Measurements from ENCODE around the gene IFI27L2. TPM values are rescaled to one million over a fixed set of nuclear protein-coding genes. Genes with fewer than 3 reads are reported as not detected.
"Not testable (repeated sequence)": the region's sequence is repeated elsewhere in the genome, so short reads cannot be mapped to it uniquely, and the experiment has no call there.

Gene IFI27L2
- total RNA-seq, 3 donors from 2014 or later, result 74.2 to 98.8 (median 92.1) TPM

DNA sequence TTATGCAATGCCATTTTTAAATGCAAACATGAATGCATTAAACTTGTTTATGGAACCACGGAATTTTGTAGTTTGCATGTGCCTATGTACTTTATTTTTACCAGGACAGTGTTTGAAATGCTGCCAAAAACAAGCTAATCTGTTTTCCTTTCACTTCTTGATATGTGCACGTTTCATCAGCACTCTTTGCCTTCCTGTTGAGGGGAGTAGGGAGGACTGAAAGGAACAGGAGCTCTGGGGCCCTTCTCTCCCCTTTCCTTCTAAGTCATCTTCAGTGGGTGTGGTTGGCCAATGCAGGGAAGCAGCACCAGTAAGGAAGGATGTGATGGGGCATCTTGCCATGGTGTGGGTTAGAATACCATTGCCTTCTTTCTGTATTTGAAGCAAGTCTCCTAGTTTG, 32.6 kb upstream of the IFI27L2 start:
- Histone ChIP-seq H3K27ac (no peak overlapping the region), H3K4me3 (no peak overlapping the region), H3K9me3 (no peaks in the 10 kb centered on the region), H3K4me1 (no peaks in the 10 kb centered on the region), H3K27me3 (peaks cover 0 to 10% of the 10 kb centered on the region in 2 donors), H3K36me3 (no peaks in the 10 kb centered on the region)
- intact Hi-C loops (cut with DNase I; ENCODE audit: low total_unique reads), result no loop called here
- TF ChIP-seq POLR2AphosphoS5 (IDR thresholded peaks at IDR 0.05), result no peak
- no peak for TF ChIP-seq POLR2A (IDR thresholded peaks at IDR 0.05)
- TF ChIP-seq, protein P1, sequence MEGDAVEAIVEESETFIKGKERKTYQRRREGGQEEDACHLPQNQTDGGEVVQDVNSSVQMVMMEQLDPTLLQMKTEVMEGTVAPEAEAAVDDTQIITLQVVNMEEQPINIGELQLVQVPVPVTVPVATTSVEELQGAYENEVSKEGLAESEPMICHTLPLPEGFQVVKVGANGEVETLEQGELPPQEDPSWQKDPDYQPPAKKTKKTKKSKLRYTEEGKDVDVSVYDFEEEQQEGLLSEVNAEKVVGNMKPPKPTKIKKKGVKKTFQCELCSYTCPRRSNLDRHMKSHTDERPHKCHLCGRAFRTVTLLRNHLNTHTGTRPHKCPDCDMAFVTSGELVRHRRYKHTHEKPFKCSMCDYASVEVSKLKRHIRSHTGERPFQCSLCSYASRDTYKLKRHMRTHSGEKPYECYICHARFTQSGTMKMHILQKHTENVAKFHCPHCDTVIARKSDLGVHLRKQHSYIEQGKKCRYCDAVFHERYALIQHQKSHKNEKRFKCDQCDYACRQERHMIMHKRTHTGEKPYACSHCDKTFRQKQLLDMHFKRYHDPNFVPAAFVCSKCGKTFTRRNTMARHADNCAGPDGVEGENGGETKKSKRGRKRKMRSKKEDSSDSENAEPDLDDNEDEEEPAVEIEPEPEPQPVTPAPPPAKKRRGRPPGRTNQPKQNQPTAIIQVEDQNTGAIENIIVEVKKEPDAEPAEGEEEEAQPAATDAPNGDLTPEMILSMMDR (IDR thresholded peaks at IDR 0.05), result no peak
- no peak for DNase-seq (ENCODE audit: low spot score in 2 of 2)

DNA sequence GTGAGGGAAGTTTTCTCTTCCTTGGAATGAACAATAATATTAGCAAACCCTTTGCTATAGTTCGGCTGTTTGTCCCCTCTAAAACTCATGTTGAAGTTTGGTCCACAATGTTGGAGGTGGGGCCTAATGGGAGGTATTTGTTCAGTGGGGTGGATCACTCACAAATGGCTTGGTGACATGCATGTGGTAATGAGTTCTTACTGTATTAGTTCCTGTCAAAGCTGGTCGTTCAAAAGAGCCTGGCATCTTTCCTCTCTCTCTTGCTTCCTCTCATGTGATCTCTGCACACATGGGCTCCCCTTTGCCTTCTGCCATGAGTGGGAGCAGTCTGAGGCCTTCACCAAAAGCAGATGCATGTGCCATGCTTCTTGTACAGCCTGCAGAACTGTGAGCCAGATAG, 31.7 kb upstream of the IFI27L2 start:
- TF ChIP-seq POLR2AphosphoS5 (IDR thresholded peaks at IDR 0.05) (no peak), POLR2A (IDR thresholded peaks at IDR 0.05) (no peak)
- TF ChIP-seq, protein P1 (IDR thresholded peaks at IDR 0.05), result no peak
- H3K4me1 ChIP-seq, result no peaks in the 10 kb centered on the region
- intact Hi-C loops (cut with DNase I; ENCODE audit: low total_unique reads), result no loop called here

DNA sequence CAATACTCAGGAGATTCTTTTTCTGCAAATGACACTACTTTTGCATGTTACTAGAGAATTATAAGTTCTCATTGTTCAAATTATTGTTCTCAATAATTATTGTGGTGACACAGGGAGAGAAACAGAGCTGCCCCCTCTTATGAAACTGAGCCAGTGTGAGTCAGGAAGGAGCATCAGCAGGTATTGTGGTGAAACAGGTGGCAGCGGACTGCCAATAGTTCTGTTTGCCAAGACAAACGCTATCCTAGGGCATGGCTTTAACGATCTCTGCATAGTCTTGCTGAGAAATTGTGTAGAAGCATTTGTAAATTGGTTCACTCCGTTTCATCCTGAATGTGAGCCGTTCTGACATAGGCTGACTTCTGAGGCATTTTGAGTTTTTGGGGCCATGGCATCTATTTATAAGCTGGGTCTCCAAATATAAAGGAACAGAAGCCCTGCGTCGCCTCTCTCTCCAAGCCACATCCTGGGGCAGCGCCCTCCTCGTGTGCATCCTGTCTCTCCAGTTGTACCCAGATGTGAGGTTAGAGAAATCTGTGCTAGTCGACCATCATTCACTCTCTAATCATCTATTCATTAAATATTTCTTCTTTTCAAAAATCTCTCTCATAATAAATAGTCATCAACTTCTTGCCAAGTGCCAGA, 29.0 kb upstream of the IFI27L2 start:
- H3K27ac ChIP-seq, result no peak overlapping the region

More for the DNA sequence above, 31.7 kb upstream of the IFI27L2 start:
- Histone ChIP-seq H3K27me3 (peaks cover 0 to 10% of the 10 kb centered on the region in 2 donors), H3K4me3 (no peak overlapping the region), H3K36me3 (no peaks in the 10 kb centered on the region), H3K9me3 (no peaks in the 10 kb centered on the region), H3K27ac (no peak overlapping the region)
- no peak for DNase-seq (ENCODE audit: low spot score in 2 of 2)

DNA sequence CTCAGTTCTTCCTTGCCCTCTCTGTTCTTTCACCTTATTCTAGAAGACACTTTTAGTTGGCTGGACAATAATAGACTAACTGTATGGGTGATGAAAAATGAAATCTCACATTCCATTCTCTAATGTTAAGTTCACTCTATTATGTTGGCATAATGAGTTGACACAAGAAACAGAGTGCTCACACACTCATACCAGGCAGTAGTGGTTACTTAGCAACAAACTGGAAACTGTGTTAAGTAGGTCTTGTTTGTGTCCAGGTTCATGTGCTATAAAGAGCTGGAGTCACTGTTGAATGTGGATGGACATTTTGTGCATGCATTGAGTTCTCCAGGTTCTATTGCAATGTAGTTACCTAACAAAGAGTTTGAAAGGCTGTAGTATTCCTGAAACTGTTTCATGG, 27.8 kb upstream of the IFI27L2 start:
- no peak for DNase-seq (ENCODE audit: low spot score in 2 of 2)
- H3K36me3 ChIP-seq, result no peaks in the 10 kb centered on the region
- no peak overlapping the region for H3K4me3 ChIP-seq
- no peaks in the 10 kb centered on the region for H3K9me3 ChIP-seq
- no peak overlapping the region for H3K27ac ChIP-seq
- no peaks in the 10 kb centered on the region for H3K4me1 ChIP-seq
- TF ChIP-seq POLR2AphosphoS5 (IDR thresholded peaks at IDR 0.05) (no peak), POLR2A (IDR thresholded peaks at IDR 0.05) (no peak)
- TF ChIP-seq, protein P1 (IDR thresholded peaks at IDR 0.05), result no peak
- intact Hi-C loops (cut with DNase I; ENCODE audit: low total_unique reads), result no loop called here
- peaks cover 0 to 2% of the 10 kb centered on the region in 2 donors for H3K27me3 ChIP-seq

More for the DNA sequence above, 29.0 kb upstream of the IFI27L2 start:
- TF ChIP-seq, protein P1 (IDR thresholded peaks at IDR 0.05), result no peak
- TF ChIP-seq POLR2AphosphoS5 (IDR thresholded peaks at IDR 0.05), result no peak
- no peak for TF ChIP-seq POLR2A (IDR thresholded peaks at IDR 0.05)
- intact Hi-C loops (cut with DNase I; ENCODE audit: low total_unique reads), result no loop called here
- H3K4me1 ChIP-seq, result no peaks in the 10 kb centered on the region
- no peaks in the 10 kb centered on the region for H3K9me3 ChIP-seq
- H3K4me3 ChIP-seq, result no peak overlapping the region
- no peaks in the 10 kb centered on the region for H3K27me3 ChIP-seq
- H3K36me3 ChIP-seq, result no peaks in the 10 kb centered on the region
- DNase-seq (ENCODE audit: low spot score in 2 of 2), result no peak

DNA sequence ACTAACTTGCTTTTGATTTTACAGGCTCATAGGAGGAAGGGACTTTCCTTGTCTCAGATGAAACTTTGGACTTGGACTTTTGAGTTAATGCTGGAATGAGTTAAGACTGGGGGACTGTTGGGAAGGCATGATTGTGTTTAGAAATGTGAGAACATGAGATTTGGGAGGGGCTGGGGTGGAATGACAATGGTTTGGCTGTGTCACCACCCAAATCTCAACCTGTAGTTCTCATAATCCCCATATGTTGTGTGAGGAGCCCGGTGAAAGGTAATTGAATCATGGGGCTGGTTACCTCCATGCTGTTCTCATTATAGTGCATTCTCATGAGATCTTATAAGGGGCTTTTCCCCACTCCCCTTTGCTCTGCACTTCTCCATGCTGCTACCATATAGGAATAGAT, 26.7 kb upstream of the IFI27L2 start:
- H3K4me3 ChIP-seq; H3K9me3 ChIP-seq; H3K4me1 ChIP-seq; intact Hi-C loops (cut with DNase I; ENCODE audit: low total_unique reads); DNase-seq (ENCODE audit: low spot score in 2 of 2); H3K27ac ChIP-seq; H3K36me3 ChIP-seq; H3K27me3 ChIP-seq: not testable (repeated sequence)
